ENCODE measurements around the gene PRSS21.

The PRSS21 gene

GRCh38 chr16:2846511-2847310 is 29.7 kb downstream of the PRSS21 start:
- DNase-seq, result no peak

- DNase-seq, result no peak
These were observed 32.1 kb downstream of the PRSS21 start for GRCh38 chr16:2848933-2849725.

GRCh38 chr16:2852003-2852730 is 35.1 kb downstream of the PRSS21 start:
- no peak for DNase-seq

- DNase-seq, result no peak
These were observed 35.9 kb downstream of the PRSS21 start for GRCh38 chr16:2852731-2853507.

- DNase-seq, result no peak
These were observed 36.6 kb downstream of the PRSS21 start for GRCh38 chr16:2853531-2854073.

- peak; percentile 27 for DNase-seq
These were observed 37.8 kb downstream of the PRSS21 start for GRCh38 chr16:2854700-2855309.

GRCh38 chr16:2855536-2855935 is 38.5 kb downstream of the PRSS21 start:
- no peak for DNase-seq

- DNase-seq, result peak; percentile 67
These were observed 39.1 kb downstream of the PRSS21 start for GRCh38 chr16:2856061-2856670.

GRCh38 chr16:2856686-2857450 is 39.8 kb downstream of the PRSS21 start:
- no peak for DNase-seq

- DNase-seq, result peak; percentile 81
These were observed 40.6 kb downstream of the PRSS21 start, which contains the start of gene PRSS22 for GRCh38 chr16:2857451-2858244. TSS of gene PRSS22 (minus strand) at chr16:2858170. CDS start at chr16:2858104, 66 bp downstream.

GRCh38 chr16:2858245-2859025 is 41.4 kb downstream of the PRSS21 start:
- peak; percentile 95 for DNase-seq

- no peak for DNase-seq
These were observed 42.7 kb downstream of the PRSS21 start for GRCh38 chr16:2859686-2860265.

- no peak for DNase-seq
These were observed 44.0 kb downstream of the PRSS21 start for GRCh38 chr16:2860826-2861567.

GRCh38 chr16:2865651-2866050 is 48.6 kb downstream of the PRSS21 start:
- no peak for DNase-seq

GRCh38 chr16:2866431-2866830 is 49.4 kb downstream of the PRSS21 start:
- DNase-seq, result no peak

- no peak for DNase-seq
These were observed 50.6 kb downstream of the PRSS21 start for GRCh38 chr16:2867661-2867986.

- DNase-seq, result peak; percentile 91
These were observed 51.2 kb downstream of the PRSS21 start for GRCh38 chr16:2867987-2868789.
